WTC11 (cell line): ENCODE results near the gene KPNA3. TPM values are rescaled to one million over a fixed set of nuclear protein-coding genes. Genes with fewer than 3 reads are reported as not detected.

Experiments used
- ATAC-seq: fragments of 200-7000 bp; cut with Tn5 transposase; 2 replicates; pipeline ENCODE4 v1.10.0; 2021; ENCODE audit warnings: mild to moderate bottlenecking, moderate library complexity
- CTCF ChIA-PET: fragments of 300-600 bp; sonication (Branson Sonifier 250); formaldehyde crosslinking; loops from one replicate; lab custom pipeline; 2021; ENCODE audit warnings: antibody characterized with exemption; lab: Charles Lee
- POLR2A ChIA-PET: fragments of 350-600 bp; sonication (Branson Sonifier 250); formaldehyde crosslinking; loops from one replicate; lab custom pipeline; 2021; ENCODE audit warnings: antibody characterized with exemption; lab: Charles Lee
- DNase-seq: peaks from one replicate; pipeline ENCODE4 v3.0.0; 2021; ENCODE audit warnings: low spot score
- H3K27ac Mint-ChIP-seq: 2 replicates; pipeline ENCODE4 v1.8.0; 2021; ENCODE audit warnings: mixed read lengths
- H3K27me3 Mint-ChIP-seq: 2 replicates; pipeline ENCODE4 v1.8.0; 2021; ENCODE audit warnings: low read depth, mild to moderate bottlenecking, moderate library complexity, mixed read lengths
- H3K36me3 Mint-ChIP-seq: 2 replicates; pipeline ENCODE4 v1.8.0; 2021; ENCODE audit warnings: mixed read lengths
- H3K4me1 Mint-ChIP-seq: 2 replicates; pipeline ENCODE4 v1.8.0; 2022; ENCODE audit warnings: mixed read lengths
- H3K4me3 Mint-ChIP-seq: 2 replicates; pipeline ENCODE4 v1.8.0; 2021; ENCODE audit warnings: mild to moderate bottlenecking, moderate library complexity, mixed read lengths
- H3K9me3 Mint-ChIP-seq: 2 replicates; pipeline ENCODE4 v1.8.0; 2021; ENCODE audit warnings: mixed read lengths
- ARID4B ChIP-seq: sonication (generic); formaldehyde crosslinking; IDR thresholded peaks from 2 replicates; pipeline ENCODE4 v1.8.0; 2023; ENCODE audit warnings: missing genetic modification reagents, mild to moderate bottlenecking, borderline replicate concordance
- ATF1 ChIP-seq: sonication (generic); formaldehyde crosslinking; IDR thresholded peaks from 2 replicates; pipeline ENCODE4 v1.8.1; 2023; ENCODE audit warnings: mild to moderate bottlenecking, moderate library complexity, missing genetic modification reagents
- E2F5 ChIP-seq: sonication (generic); formaldehyde crosslinking; IDR thresholded peaks from 2 replicates; pipeline ENCODE4 v1.8.1; 2022; ENCODE audit warnings: mild to moderate bottlenecking, moderate library complexity, missing genetic modification reagents
- ELF4 ChIP-seq: sonication (generic); formaldehyde crosslinking; IDR thresholded peaks from 2 replicates; pipeline ENCODE4 v1.8.1; 2022; ENCODE audit warnings: low read depth, mild to moderate bottlenecking, moderate library complexity, missing genetic modification reagents
- ETV6 ChIP-seq: sonication (generic); formaldehyde crosslinking; IDR thresholded peaks from 2 replicates; pipeline ENCODE4 v1.8.1; 2022; ENCODE audit warnings: mild to moderate bottlenecking, missing genetic modification reagents
- IRF1 ChIP-seq: sonication (generic); formaldehyde crosslinking; IDR thresholded peaks from 2 replicates; pipeline ENCODE4 v1.8.0; 2023; ENCODE audit warnings: missing genetic modification reagents
- KAT7 ChIP-seq: sonication (generic); formaldehyde crosslinking; IDR thresholded peaks from 2 replicates; pipeline ENCODE4 v1.8.1; 2023; ENCODE audit warnings: missing genetic modification reagents, mild to moderate bottlenecking, borderline replicate concordance
- MYBL2 ChIP-seq: sonication (generic); formaldehyde crosslinking; IDR thresholded peaks from 2 replicates; pipeline ENCODE4 v1.8.1; 2023; ENCODE audit warnings: mild to moderate bottlenecking, moderate library complexity, missing genetic modification reagents
- OVOL2 ChIP-seq: fragments of 250-450 bp; sonication (Bioruptor Pico); IDR thresholded peaks from 2 replicates; pipeline ENCODE4 v1.9.0; 2021; ENCODE audit warnings: mild to moderate bottlenecking, borderline replicate concordance
- PRDM15 ChIP-seq: sonication (generic); formaldehyde crosslinking; IDR thresholded peaks from 2 replicates; pipeline ENCODE4 v1.8.0; 2022; ENCODE audit warnings: missing genetic modification reagents
- PRRX2 ChIP-seq: fragments of 250-450 bp; sonication (Bioruptor Pico); IDR thresholded peaks from 2 replicates; pipeline ENCODE4 v1.8.0; 2021; ENCODE audit warnings: mild to moderate bottlenecking
- SMAD3 ChIP-seq: sonication (generic); formaldehyde crosslinking; IDR thresholded peaks from 2 replicates; pipeline ENCODE4 v1.8.0; 2022; ENCODE audit warnings: missing genetic modification reagents, mild to moderate bottlenecking, borderline replicate concordance
- TCF7 ChIP-seq: sonication (generic); formaldehyde crosslinking; IDR thresholded peaks from 2 replicates; pipeline ENCODE4 v1.8.0; 2022; ENCODE audit warnings: mild to moderate bottlenecking, low read depth, missing genetic modification reagents, moderate library complexity
- USF1 ChIP-seq: sonication (generic); formaldehyde crosslinking; IDR thresholded peaks from 2 replicates; pipeline ENCODE4 v1.8.0; 2022; ENCODE audit warnings: mild to moderate bottlenecking, missing genetic modification reagents
- USF2 ChIP-seq: sonication (generic); formaldehyde crosslinking; IDR thresholded peaks from 2 replicates; pipeline ENCODE4 v1.8.1; 2023; ENCODE audit warnings: mild to moderate bottlenecking, missing genetic modification reagents, moderate library complexity
- ZNF396 ChIP-seq: fragments of 250-450 bp; sonication (Bioruptor Pico); IDR thresholded peaks from 2 replicates; pipeline ENCODE4 v1.8.0; 2021; ENCODE audit warnings: mild to moderate bottlenecking, moderate library complexity, borderline replicate concordance
- total RNA-seq: library from RNA; stranded (reverse); gene quantifications from 3 replicates; pipeline ENCODE4 v1.2.3, GENCODE V29; 2021
- TF ChIP-seq, protein P1 (sequence below): sonication (generic); formaldehyde crosslinking; IDR thresholded peaks from 2 replicates; pipeline ENCODE4 v1.8.1; 2023; ENCODE audit warnings: mild to moderate bottlenecking, missing genetic modification reagents
- TF ChIP-seq, protein P2 (sequence below): sonication (generic); formaldehyde crosslinking; IDR thresholded peaks from 2 replicates; pipeline ENCODE4 v1.8.1; 2023; ENCODE audit warnings: mild to moderate bottlenecking, missing genetic modification reagents, moderate library complexity
- TF ChIP-seq, protein P3 (sequence below): sonication (generic); formaldehyde crosslinking; IDR thresholded peaks from 2 replicates; pipeline ENCODE4 v1.8.1; 2022; ENCODE audit warnings: low read depth, mild to moderate bottlenecking, moderate library complexity, missing genetic modification reagents, borderline replicate concordance

Gene KPNA3
- total RNA-seq, 1 experiment from 2014 or later, result 44.4 TPM

GRCh38 chr13:49786401-49787008 lies 6.0 kb downstream of the KPNA3 start (continued):
- TF ChIP-seq, protein P1, sequence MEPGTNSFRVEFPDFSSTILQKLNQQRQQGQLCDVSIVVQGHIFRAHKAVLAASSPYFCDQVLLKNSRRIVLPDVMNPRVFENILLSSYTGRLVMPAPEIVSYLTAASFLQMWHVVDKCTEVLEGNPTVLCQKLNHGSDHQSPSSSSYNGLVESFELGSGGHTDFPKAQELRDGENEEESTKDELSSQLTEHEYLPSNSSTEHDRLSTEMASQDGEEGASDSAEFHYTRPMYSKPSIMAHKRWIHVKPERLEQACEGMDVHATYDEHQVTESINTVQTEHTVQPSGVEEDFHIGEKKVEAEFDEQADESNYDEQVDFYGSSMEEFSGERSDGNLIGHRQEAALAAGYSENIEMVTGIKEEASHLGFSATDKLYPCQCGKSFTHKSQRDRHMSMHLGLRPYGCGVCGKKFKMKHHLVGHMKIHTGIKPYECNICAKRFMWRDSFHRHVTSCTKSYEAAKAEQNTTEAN (CRISPR knock-in tag), result no peak
- TF ChIP-seq, all 79 proteins: peak for 0

GRCh38 chr13:49784886-49785570 lies 7.5 kb downstream of the KPNA3 start:
- POLR2A ChIA-PET, result no interaction called here
- no peaks in the 10 kb centered on the region for H3K27me3 Mint-ChIP-seq
- peaks cover 50% of the 10 kb centered on the region for H3K4me1 Mint-ChIP-seq
- no peaks in the 10 kb centered on the region for H3K9me3 Mint-ChIP-seq
- CTCF ChIA-PET, result no interaction called here
- no peak overlapping the region; the same call in 1 of the 2 replicates for H3K27ac Mint-ChIP-seq
- DNase-seq (no peak), ATAC-seq (no peak)
- H3K36me3 Mint-ChIP-seq, result no peaks in the 10 kb centered on the region
- no peak overlapping the region for H3K4me3 Mint-ChIP-seq
- TF ChIP-seq ARID4B (CRISPR knock-in tag) (no peak), OVOL2 (CRISPR knock-in tag) (no peak), PRRX2 (CRISPR knock-in tag) (no peak), USF1 (CRISPR knock-in tag) (no peak), MYBL2 (CRISPR knock-in tag) (no peak), IRF1 (CRISPR knock-in tag) (no peak), PRDM15 (CRISPR knock-in tag) (no peak), USF2 (CRISPR knock-in tag) (no peak), ZNF396 (CRISPR knock-in tag) (no peak), ELF4 (CRISPR knock-in tag) (no peak), SMAD3 (CRISPR knock-in tag) (no peak), ETV6 (CRISPR knock-in tag) (no peak), E2F5 (CRISPR knock-in tag) (no peak), KAT7 (CRISPR knock-in tag) (no peak), TCF7 (CRISPR knock-in tag) (no peak), ATF1 (CRISPR knock-in tag) (no peak)
- TF ChIP-seq, protein P2, sequence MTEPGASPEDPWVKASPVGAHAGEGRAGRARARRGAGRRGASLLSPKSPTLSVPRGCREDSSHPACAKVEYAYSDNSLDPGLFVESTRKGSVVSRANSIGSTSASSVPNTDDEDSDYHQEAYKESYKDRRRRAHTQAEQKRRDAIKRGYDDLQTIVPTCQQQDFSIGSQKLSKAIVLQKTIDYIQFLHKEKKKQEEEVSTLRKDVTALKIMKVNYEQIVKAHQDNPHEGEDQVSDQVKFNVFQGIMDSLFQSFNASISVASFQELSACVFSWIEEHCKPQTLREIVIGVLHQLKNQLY (CRISPR knock-in tag), result no peak
- TF ChIP-seq, protein P3, sequence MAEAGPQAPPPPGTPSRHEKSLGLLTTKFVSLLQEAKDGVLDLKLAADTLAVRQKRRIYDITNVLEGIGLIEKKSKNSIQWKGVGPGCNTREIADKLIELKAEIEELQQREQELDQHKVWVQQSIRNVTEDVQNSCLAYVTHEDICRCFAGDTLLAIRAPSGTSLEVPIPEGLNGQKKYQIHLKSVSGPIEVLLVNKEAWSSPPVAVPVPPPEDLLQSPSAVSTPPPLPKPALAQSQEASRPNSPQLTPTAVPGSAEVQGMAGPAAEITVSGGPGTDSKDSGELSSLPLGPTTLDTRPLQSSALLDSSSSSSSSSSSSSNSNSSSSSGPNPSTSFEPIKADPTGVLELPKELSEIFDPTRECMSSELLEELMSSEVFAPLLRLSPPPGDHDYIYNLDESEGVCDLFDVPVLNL, result no peak
